GOT3 (cell line): Measurements from ENCODE around the gene CSPG4.
"Not testable (repeated sequence)": the region's sequence is repeated elsewhere in the genome, so short reads cannot be mapped to it uniquely, and the experiment has no call there.

Source experiments
- DNase-seq: peaks from one replicate; lab custom pipeline; 2025; ENCODE audit warnings: mixed read lengths; lab: John Stamatoyannopoulos, UW

CSPG4 gene

DNA sequence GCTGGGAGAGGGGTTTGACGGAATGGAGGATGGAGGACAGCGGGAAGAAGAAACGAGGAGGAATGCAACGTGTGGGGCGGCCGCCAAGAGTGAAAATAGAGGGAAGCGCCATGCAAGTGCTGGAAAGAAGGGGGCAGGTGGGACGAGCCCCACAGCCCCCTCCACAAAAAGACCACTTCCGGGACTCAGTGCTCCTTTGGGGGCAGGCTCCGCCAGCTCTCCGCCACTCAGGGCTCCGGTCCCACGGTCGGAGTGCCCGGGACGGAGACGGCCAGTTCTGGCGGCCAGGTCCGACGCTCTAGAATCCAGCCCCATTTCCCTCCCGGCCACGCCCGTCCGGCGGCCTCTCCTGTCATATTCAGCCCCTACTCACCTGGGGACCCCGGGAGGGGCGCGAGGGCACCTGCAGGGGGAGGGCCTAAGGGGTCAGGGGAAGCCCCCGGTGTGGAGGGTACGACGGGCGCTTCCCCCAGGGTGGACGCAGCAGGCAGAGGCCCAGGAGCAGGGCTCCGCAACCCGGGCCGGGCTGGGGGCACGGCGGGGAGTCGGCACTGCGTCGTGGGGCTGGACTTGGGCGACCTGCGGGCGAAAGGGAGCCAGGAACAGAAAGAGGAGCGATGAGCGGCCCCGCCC, 25.5 kb upstream of the CSPG4 start:
- no peak for DNase-seq

DNA sequence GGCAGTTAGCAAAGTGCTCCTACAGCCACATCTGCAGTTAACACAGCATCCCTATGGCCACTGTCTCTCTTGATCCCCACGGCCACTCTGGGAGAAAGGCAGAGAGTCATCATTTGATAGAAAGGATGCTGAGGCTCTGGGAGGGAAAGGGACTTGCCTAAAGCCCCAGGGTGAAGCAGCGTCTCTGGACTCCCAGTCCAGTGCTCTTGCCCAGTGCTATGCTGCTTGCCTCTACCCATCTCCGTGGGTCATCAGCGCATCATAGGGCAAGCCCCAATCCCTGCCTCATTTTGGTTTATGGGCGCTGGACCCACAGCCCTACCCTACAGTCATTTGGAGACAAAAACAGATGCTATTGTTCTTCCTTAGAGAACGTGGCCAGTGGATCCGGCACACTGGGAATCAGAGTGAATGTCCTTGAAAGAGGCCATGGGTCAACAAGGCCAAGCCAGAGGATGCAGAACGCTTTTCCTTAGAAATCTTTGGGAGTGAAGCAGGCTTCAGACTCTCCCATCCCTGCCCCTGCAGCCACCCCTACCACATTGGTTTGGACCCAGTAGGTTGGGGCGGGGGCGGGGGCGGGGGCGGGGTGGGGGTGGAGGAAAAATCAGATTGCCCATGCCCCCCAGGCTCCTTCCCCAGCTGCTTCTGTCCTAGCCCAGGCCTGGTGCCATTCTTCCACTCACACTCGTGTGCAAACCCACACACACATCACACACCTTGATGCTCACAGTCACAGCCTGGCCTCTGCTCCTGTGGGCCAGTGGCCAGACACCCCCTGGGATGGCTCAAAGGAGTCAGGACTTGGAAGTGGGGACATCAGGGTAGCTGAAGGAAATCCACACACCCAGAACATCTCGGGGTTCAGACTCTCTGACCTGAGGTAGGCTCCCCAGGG, 24.7 kb upstream of the CSPG4 start:
- not testable (repeated sequence) for DNase-seq

DNA sequence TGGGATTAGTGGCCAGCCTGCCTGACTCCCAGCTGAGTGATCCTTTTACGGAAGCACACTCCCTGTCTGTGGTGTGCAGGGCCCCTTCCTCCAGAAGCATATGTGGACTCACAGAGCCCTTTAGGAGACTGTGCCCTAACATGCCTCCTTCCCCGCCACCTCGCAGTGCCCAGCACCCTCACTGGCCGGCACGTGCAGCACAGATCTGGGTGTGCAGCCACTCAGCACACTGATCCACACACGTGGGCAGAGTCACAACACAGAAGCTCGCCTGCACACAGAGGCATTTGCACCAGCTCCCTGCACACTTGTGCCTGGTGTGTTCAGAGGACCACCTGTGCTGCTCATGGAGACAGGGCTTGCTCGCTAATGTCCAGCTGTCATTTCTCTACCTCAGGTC, 23.6 kb upstream of the CSPG4 start:
- DNase-seq: no peak

DNA sequence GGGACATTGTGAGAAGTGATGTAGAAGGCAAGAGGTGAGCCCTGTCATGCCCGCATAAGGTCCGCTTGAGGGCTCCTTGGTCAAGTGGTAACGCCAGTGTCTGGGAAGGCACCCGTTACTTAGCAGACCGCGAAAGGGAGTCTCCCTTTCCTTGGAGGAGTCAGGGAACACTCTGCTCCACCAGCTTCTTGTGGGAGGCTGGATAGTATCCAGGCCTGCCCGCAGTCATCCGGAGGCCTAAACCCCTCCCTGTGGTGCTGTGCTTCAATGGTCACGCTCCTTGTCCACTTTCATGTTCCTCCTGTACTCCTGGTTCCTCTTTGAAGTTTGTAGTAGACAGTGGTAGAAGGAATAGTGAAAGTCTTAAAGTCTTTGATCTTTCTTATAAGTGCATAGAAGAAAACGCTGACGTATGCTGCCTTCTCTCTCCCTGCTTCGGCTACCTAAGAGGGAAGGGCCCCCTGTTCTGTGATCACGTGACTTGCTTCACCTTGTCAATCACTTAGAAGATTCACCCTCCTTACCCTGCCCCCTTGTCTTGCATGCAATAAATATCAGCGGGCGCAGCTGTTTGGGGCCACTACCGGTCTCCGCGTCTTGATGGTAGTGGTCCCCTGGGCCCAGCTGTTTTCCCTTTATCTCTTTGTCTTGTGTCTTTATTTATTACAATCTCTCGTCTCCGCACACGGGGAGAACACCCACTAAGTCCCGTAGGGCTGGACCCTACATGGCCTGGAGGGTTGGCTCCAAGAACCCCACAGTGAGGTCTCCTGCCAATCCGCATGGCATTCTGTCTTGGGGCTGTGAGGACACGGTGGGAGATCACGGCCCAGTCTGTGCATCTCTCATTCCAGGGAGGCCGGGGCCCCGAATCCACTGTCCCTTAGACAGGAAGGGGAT, 22.5 kb upstream of the CSPG4 start:
- not testable (repeated sequence) for DNase-seq

DNA sequence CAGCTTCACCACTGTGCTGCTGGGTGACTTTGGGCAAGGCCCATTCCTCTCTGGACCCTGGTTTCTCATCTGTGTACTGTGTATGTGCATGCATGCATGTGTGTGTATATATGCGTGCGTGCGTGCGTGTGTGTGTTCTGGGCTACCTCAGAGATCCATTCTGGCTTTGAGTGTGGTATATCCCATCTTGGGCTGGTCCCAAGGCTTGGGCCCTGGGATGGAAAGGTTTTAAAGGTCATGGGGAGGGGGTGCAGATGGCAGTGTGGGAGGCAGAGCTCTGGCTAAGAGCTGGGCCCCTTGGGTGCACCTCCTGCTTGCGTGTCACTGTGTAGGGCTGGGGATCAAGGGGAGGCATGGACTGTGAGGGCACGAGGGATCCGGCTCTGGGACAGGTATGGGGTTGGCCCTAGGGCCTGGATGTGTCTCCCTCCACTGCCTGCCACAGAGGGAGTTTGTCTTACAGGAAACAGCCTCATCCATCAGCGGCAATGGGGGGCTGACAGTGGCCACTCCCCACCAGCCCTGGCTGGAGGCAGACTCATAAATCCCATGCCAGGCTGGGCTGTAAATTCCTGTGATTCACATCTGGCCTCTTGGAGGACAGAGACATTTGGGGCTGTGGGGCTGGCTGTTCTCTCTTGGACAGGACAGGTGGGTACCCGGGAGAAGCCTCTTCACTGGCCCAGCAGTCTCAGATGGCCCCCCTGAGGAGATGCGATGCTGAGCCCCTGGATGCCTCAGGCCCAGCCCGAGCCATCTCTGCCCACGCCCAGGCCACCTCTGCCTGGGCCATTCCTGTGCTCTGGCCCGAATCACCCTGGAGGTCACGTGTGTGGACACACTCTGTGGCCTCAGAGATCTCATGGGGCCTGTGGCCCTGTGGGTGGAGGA, 21.4 kb upstream of the CSPG4 start:
- no peak for DNase-seq

DNA sequence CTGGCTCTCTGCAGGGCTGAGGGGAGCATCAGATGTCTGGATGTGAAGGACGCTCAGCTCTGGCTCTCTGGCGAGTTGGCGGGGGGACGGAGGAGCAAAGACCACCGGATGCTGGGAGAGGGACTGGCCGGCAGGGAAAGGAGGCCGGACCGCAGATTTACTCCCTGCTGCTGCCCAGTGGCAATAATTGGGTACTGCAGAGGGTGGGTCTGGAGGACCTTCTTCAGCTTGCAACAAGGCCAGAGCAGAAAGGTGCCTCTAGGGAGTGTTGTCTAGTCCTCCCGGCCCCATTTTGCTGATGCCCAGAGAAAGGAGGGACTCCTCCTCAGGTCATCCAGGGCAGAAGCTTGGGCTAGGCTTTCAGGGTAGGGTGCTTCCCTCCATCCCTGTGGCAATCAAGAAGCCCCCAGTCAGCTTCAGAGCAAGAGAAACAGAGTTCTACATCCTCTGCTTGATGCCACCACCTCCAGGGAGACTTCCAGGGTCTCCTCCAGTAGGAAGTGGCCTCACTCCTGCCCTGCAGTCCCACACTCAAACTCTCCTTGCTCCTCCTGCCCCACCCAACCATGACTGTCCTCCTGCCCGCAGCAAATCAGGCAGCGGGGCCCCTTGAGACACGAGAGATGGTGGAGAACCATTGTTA, 20.3 kb upstream of the CSPG4 start:
- no peak for DNase-seq

DNA sequence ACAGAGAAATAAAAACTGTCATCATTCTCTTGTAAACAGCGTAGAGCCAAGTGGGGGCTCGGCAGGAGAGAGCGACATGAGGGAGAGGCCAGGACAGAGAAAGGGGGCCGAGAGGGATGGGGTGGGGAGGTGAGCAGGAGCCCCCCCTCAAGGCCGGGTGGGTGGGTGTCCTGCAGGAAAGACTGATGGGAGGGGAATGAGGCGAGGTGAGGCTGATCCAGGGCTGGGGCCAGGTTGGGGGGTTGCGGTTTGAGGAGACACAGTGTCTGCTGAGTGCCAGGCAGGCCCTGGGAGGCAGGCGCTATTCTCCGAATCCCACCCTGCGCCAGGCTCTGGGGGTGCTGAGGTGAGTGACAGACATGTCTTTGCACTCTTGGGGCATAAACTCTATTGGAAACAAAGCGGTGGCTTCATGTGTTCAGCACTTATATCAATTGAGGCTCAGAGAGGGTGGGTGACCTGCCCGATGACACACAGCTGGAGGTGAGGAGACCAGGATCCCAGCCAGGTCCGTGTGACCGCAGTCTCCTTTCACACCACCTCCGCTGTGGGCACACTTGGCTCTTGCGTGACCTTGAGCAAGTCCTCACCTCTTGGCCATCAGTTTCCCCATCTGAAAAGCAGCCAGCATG, 19.6 kb upstream of the CSPG4 start:
- no peak for DNase-seq

DNA sequence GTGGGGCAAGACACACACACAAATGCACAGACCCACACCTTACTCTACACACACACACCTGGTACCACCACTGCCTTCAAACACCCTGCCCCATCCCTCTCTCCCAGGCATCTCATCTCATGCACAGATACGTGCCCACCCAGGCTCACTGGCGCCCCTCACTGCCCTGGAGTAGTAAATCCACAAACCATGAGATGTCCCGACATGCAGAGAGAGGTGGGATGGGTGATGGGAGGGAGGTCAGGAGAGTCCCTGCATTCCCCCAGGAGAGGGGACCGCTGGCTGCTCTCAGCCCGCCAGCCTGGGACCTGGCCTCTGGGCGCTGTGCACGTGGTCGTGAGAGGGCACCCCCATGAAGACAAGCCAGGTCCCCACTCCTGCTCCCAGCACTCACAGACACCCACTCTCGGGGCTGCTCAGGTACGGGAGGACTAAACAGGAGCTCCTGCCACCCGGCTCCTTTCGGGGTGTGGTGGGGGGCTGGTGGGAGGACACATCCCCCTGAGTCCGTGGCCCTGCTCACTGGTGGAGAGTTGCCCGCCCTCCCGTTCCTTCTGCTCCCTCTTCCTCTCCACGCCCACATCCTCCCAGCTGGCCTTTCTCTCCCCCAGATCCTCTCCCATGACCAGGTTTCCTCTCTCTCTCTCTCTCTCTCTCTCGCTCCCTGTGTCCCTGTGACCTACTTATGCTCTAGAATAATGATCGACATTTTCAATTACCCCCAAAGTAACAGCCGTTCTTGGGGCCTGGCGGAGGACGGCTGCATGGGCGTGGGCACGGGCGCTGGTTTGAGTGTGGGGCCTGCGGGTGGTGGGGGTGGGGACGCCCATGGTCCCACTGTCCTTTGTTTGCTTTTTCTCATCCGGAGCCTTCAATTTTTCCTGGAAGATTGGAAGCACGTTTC, 18.9 kb upstream of the CSPG4 start:
- DNase-seq: no peak

DNA sequence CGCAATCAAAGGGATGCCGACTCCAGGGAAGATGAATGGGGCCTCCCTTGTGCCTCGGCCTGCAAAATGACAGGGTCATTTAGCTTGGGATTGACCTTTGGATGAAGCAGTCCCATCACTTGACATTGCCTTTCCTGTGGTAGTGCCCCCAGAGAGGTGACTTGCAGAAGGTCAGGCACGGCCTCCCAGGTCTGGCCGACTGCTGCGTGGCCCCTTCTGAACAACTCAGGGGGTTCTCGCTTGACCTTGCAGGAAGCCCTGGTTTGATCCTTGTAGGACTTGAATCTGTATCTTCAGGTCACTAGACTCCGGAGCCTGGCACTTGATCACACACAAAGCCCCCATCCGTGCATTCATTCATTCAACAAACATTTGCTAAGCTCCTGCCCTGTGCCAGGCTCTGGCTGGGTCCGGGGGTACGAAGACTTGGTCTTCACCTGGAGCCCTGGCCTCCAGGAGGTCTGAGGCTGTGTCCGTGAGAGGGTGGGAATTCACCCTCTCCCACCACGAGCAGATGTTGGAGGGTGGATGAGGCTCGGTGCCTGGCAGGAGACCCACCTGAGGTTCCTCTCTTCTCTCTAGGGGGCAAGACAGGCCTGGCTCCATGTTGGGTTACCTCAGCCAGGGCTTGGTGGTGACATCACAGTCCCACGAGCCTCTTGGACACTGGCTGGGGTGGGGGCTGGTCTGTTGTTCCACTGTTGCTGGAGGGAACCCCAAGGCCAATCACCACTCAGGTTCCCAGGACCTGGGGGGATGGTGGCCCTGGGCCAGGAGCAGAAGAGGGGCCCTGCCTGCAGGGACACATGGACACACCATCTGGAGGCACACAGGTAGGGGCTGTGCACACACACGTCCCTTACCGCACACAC, 18.0 kb upstream of the CSPG4 start:
- not testable (repeated sequence) for DNase-seq

DNA sequence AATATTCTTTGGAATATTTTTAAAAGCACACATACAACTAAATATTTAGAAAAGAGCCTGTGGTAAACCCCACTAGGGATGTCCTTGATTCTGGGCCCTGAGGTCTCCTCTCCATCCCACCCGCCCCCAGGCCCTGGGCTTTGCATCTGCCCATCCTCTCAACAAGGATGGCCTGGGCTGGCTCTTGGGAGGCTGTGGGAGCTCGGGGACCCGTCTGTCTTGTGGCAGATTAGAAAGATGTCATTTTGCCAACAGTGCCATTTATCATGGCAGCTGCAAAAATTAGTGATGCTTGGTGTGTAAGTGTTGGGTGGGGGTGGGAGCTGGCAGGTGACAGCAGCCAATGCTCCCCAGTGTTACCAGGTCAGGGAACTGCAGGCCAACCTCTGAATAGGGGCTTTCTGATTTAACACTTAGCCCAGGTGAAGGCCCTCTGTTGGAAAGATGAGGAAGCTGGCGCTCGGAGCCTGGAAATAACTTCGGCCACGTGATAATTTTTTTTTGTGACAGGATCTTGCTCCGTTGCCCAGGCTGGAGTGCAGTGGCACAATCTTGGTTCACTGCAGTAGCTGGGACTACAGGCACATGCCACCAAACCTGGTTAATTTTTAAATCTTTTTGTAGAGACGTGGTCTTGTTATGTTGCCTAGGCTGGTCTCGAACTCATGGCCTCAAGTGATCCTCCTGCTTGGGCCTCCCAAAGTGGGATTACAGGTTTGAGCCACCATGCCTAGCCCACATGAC, 16.9 kb upstream of the CSPG4 start:
- no peak for DNase-seq

DNA sequence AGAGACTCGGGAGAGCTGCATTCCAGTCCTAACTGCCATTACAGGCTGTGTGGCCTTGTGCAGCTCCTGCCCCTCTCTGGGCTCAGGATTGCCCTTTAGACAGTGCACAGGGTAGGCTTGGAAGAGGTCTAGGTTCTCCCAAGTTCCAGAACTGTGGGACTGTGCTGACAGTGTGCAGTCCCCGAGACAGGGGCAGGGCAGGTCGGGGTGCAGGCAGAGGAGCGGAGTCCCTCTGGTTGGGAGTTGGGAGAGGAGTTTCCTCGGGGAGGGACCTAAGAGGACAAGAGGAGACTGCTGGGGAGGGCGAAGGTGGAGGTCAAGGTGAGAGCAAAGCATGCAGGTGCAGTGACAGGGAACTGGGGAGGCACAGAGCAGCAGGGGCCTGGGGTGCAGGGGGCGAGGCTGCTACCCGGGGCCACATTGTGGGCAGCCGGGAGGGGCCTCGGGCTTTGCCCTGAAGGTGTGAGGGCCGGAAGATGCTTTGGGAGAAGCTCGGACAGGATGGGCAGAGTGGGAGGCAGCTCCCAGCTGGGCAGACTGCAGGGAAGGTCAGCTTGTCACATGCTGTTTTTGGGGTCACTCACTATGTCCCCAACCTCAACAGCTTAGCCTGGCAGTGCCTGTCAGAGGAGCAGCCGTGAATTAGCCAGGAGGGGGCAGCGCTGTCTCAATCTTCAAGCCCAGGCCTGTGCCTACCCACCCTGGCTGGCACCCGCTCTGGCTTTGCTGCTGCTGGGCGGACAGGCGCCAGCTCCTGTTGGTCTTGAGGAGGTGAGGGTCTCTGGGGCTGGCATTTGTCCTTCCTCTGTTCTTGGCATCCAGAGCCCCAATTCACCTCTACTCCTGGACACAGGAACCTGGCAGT, 15.4 kb upstream of the CSPG4 start:
- DNase-seq: no peak

DNA sequence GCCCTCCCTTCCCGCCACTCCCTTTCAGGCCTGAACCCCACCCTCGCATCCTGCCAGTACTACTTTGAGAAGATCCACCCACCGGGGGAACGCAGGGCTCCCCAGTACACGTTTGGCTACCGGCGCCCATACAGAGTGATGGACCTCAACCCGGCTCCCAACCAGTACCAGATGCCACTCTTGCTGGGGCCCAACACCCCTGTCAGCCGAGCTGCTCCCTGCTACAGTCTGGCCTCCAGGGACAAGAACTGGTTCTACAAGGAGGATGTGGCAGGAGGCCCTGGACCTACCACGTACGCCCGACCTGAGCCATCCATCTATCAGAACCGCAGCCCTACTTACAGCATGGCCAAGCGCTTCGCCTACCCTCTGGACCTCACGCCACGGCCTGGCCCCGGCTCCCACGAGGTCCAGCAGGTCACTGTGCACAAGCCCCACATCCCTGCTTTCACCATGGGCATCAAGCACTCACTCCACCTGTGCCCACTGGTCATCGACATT, 14.4 kb upstream of the CSPG4 start:
- DNase-seq: no peak

DNA sequence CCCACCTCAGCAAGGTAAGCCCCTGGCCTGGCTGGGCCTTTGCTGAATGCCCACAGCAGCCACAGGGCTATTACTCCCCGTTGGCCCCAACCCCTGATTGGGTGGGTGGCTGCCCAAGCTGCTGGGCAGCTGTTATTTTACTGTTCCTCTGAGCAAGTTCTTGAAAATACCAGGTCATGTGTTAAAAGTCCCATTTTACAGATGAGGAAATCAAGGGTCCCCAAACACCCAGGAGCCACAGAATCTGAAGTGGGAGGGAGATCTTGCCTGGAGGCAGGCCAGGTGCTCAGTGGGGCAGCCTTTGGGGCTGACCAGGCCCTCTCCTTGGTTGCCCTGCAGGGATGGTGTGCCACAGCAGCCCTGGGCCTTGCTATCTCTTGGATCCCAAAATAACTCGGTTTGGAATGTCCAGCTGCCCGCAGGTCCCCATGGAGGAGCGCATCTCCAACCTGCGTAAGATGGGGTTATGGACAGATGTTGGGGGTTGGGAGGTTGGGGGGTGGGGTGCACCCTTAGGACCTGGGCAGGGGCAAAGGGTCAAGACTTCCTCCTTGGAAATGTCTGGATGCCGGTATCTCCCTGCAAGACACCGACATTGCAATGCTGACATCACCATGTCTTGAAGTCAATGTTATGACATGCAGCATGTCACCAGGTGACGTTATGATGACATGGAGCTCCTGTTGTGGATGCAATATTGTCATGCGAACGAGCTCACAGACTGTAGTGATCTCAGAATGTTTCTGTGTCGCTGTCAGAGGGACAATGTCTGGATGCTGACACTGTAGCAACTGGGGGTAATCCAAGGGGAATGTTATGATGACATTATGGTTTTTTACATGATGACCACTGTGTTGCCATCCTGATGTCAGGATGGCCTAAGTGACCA, 13.3 kb upstream of the CSPG4 start:
- no peak for DNase-seq

DNA sequence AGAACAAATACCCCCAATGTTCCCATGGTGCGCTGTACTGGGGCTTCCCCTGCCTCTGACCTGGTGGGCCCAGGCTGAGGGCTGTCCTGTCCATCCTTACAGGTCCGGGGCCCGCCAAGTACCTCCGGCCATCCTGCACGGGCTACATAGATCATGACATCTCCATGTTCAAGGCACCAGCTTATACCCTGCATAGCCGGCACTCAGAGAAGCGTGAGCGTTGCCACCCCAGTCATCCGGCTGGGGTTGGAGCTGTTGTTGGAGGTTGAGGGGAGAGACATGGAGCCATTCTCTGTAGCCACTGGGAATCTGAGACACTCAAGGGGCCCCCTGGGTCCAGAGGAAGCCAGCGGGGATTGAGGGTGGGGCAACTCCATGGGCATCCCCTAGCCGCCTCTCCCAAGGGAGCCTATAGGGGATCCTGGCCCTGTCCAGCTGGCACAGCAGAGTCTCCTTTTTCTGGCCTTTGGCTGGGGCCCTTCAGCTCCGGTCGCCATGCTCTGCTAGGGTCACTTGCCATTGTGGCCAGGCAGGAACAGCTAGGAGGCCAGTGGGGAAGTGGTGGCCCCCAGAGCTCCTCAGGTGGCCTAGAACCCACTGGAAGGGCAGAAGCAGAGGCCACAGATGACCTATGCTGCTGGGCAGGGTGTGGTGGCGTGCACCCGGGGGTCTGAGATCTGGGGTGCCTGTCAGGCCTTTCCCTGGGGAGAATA, 12.5 kb upstream of the CSPG4 start:
- no peak for DNase-seq
